Naive thymus-derived CD8-positive, alpha-beta T cell (primary cell): ENCODE data around the gene DCAF8. TPM values are rescaled to one million over a fixed set of nuclear protein-coding genes. Genes with fewer than 3 reads are reported as not detected.

Experiments
- ATAC-seq, 2 donors: fragments of 150-1000 bp; cut with Tn5 transposase in 1 of 2; sonication (Bioruptor Pico), chemical (Tn5 transposase) in 1 of 2; 1 replicate in 1 of 2; 2 replicates in 1 of 2; pipeline ENCODE4 v1.10.0; 2021; ENCODE audit warnings: mild to moderate bottlenecking in 2 of 2, moderate library complexity in 2 of 2
- POLR2A ChIA-PET: fragments of 350-600 bp; sonication (Branson Sonifier 250); formaldehyde crosslinking; loops from one replicate; lab custom pipeline; 2021; ENCODE audit warnings: antibody characterized with exemption; lab: Charles Lee
- DNase-seq, 10 donors: peaks; one replicate each; pipeline versions ENCODE4 v3.0.0 to v3.0.0-alpha.2; 2020 to 2022
- H3K27ac Mint-ChIP-seq, 10 donors: one replicate each; pipeline ENCODE4 v1.8.0; 2020 to 2022; ENCODE audit warnings: mild to moderate bottlenecking in 10 of 10, mixed read lengths in 10 of 10, moderate library complexity in 4 of 10, inconsistent platforms in 1 of 10
- H3K27me3 Mint-ChIP-seq, 5 donors: one replicate each; pipeline ENCODE4 v1.8.0; 2021 to 2022; ENCODE audit warnings: mixed read lengths in 5 of 5
- H3K36me3 Mint-ChIP-seq, 3 donors: one replicate each; pipeline ENCODE4 v1.8.0; 2020 to 2022; ENCODE audit warnings: mixed read lengths in 3 of 3, mild to moderate bottlenecking in 2 of 3, inconsistent platforms in 1 of 3
- H3K4me1 Mint-ChIP-seq, 4 donors: one replicate each; pipeline ENCODE4 v1.8.0; 2021 to 2022; ENCODE audit warnings: mixed read lengths in 4 of 4
- H3K4me3 Mint-ChIP-seq, 10 donors: one replicate each; pipeline ENCODE4 v1.8.0; 2020 to 2022; ENCODE audit warnings: mild to moderate bottlenecking in 10 of 10, mixed read lengths in 10 of 10, moderate library complexity in 6 of 10, inconsistent platforms in 1 of 10
- H3K9me3 Mint-ChIP-seq, 9 donors: one replicate each; pipeline ENCODE4 v1.8.0; 2020 to 2022; ENCODE audit warnings: mixed read lengths in 9 of 9, mild to moderate bottlenecking in 3 of 9, inconsistent platforms in 1 of 9, moderate library complexity in 1 of 9
- polyA plus RNA-seq, 3 donors: library from polyadenylated mRNA; unstranded; fragments of 300-500 nt; fragmentation: Illumina TruSeq; gene quantifications; one replicate each; pipeline ENCODE4 v1.2.3, GENCODE V29; 2021
- total RNA-seq, 8 experiments: library from RNA in 2 of 8; stranded (reverse) in 2 of 8; gene quantifications; one replicate each; pipeline ENCODE4 v1.2.3 and lab custom pipeline; 2021 to 2026

The DCAF8 gene
- total and polyA plus RNA-seq, 5 experiments from 2014 or later: 46.9 to 256 (median 51.6) TPM

GRCh38 chr1:160191756-160192155, 70.6 kb downstream of the DCAF8 start:
- Mint-ChIP-seq H3K9me3 (no peaks in the 10 kb centered on the region), H3K27ac (no peak overlapping the region), H3K36me3 (no peaks in the 10 kb centered on the region), H3K27me3 (peaks cover 0 to 1% (median 0%) of the 10 kb centered on the region in 5 donors), H3K4me1 (no peaks in the 10 kb centered on the region), H3K4me3 (no peak overlapping the region)
- DNase-seq (no peak), ATAC-seq (no peak)
- POLR2A ChIA-PET: interaction anchor here (1.0 kb wide), 1 partner anchor 71 kb away, joined by 5 read pairs; the partner anchor contains the start of gene DCAF8

DNA sequence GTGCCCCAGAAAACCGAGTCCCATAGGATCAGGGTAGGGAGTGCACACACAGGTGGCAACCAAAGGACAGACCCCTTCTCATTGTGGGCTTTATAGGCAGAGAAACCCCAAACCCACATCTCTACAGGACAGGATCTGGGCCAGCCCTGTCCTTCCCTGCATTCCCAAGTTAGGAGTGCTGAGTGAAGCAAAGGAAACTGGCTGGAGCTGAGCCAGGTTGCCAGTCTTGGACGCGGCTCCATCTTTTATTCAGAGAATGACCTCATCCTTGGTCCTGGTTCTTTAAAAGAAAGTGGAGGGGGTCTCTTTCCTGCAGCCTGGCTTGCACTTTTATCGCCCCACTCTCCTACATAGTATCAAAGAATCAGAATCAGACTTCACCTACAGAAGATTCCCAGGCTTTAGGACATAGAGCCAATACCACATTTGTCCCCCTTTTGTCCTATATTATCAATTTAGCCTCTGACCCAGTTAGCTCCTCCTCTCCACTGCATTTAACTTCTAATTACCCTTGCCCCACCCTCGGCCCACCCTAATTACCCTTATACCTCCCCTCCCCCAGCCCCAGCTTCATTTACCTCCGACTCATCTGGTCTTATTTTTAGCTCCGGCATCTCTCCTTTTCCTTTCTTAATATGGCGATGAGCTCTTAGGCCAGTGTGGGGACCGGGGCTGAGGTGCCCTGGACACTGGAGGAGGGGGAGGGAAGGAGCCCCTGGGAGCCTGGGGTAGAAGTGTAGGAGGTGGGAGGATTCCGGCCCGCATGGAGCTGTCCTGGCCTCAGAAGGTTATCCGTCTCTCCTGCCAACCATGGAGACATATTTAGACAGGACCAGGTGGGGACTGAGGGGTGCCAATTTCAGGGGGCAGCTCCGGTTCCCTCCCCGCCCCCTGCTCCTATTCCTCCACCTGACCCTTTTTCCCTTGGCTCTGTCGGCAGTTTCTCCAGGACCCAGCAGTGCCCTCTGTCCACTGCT, 72.4 kb downstream of the DCAF8 start, which contains the start of gene CASQ1:
Gene CASQ1 (plus strand): TSS at position 927 of the 977 bp plus-strand sequence. CDS start 177 bp downstream, outside the sequence.
- Mint-ChIP-seq H3K27ac (peak within 1 kb of the TSS in 2 of 10 donors; percentile 39 to 45), H3K36me3 (no peaks in the 10 kb centered on the region), H3K9me3 (no peaks in the 10 kb centered on the region), H3K4me1 (no peaks in the 10 kb centered on the region), H3K4me3 (no peak within 1 kb of the TSS), H3K27me3 (peaks cover 0 to 9% (median 4%) of the 10 kb centered on the region in 5 donors)
- DNase-seq (no peak), ATAC-seq (no peak)
- POLR2A ChIA-PET: interaction anchor here (0.6 kb wide), 1 partner anchor 42 kb away, joined by 3 read pairs; no protein-coding TSS in a partner anchor

- H3K36me3 Mint-ChIP-seq: no peaks in the 10 kb centered on the region
- no peak for ATAC-seq
- H3K27ac Mint-ChIP-seq: peak overlapping the region in 1 of 10 donors; percentile 8
- no peak for DNase-seq
- POLR2A ChIA-PET: interaction anchor here (0.6 kb wide), 1 partner anchor 82 kb away, joined by 3 read pairs; no protein-coding TSS in a partner anchor
- H3K27me3 Mint-ChIP-seq: peaks cover 0 to 9% (median 4%) of the 10 kb centered on the region in 5 donors
- peak overlapping the region in 1 of 10 donors; percentile 38 for H3K4me3 Mint-ChIP-seq
- no peaks in the 10 kb centered on the region for H3K4me1 Mint-ChIP-seq
- no peaks in the 10 kb centered on the region for H3K9me3 Mint-ChIP-seq
These were observed 74.0 kb downstream of the DCAF8 start for GRCh38 chr1:160188341-160188740.

GRCh38 chr1:160187407-160187806, 74.9 kb downstream of the DCAF8 start:
- Mint-ChIP-seq H3K4me3 (no peak overlapping the region), H3K36me3 (no peaks in the 10 kb centered on the region), H3K9me3 (no peaks in the 10 kb centered on the region), H3K27ac (no peak overlapping the region), H3K4me1 (no peaks in the 10 kb centered on the region), H3K27me3 (peaks cover 0 to 9% (median 4%) of the 10 kb centered on the region in 5 donors)
- no peak for ATAC-seq
- POLR2A ChIA-PET: interaction anchor here (0.6 kb wide), 1 partner anchor 83 kb away, joined by 3 read pairs; no protein-coding TSS in a partner anchor
- DNase-seq: no peak

- H3K36me3 Mint-ChIP-seq: no peaks in the 10 kb centered on the region
- POLR2A ChIA-PET: interaction anchor here (0.6 kb wide), 1 partner anchor 207 kb away, joined by 8 read pairs; no protein-coding TSS in a partner anchor
- ATAC-seq: no peak
- no peak overlapping the region for H3K4me3 Mint-ChIP-seq
- H3K27ac Mint-ChIP-seq: no peak overlapping the region
- DNase-seq: no peak
- no peaks in the 10 kb centered on the region for H3K9me3 Mint-ChIP-seq
- no peaks in the 10 kb centered on the region for H3K4me1 Mint-ChIP-seq
- H3K27me3 Mint-ChIP-seq: peaks cover 0 to 9% (median 6%) of the 10 kb centered on the region in 5 donors
These were observed 75.6 kb downstream of the DCAF8 start for GRCh38 chr1:160186729-160187128.

GRCh38 chr1:160186246-160186645, 76.1 kb downstream of the DCAF8 start:
- POLR2A ChIA-PET: interaction anchor here (0.6 kb wide), 1 partner anchor 207 kb away, joined by 8 read pairs; no protein-coding TSS in a partner anchor
- DNase-seq (no peak), ATAC-seq (no peak)
- H3K27ac Mint-ChIP-seq: no peak overlapping the region
- H3K27me3 Mint-ChIP-seq: peaks cover 0 to 9% (median 6%) of the 10 kb centered on the region in 5 donors
- no peaks in the 10 kb centered on the region for H3K4me1 Mint-ChIP-seq
- no peaks in the 10 kb centered on the region for H3K9me3 Mint-ChIP-seq
- no peak overlapping the region for H3K4me3 Mint-ChIP-seq
- no peaks in the 10 kb centered on the region for H3K36me3 Mint-ChIP-seq

DNA sequence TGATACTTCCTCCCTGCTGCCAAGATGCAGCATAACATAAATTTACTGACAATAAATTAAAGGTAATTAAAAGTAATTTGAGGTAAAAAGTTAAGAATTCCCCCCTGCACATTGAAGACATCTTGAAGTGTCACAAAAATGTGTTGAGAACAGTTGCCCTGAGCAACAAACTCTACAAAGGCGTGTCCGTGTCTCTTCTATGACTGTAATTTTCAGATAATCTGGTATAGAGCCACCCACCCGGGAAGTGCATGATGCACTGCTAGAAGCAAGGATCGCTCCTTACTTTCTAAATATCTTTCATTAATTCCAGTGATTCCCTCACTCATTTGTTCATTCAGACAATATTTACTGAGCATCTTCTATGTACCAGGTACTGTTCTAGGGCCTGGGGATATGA, 83.0 kb downstream of the DCAF8 start:
- no peaks in the 10 kb centered on the region for H3K9me3 Mint-ChIP-seq
- peaks cover 0 to 10% (median 6%) of the 10 kb centered on the region in 5 donors for H3K27me3 Mint-ChIP-seq
- DNase-seq (no peak), ATAC-seq (no peak)
- no peaks in the 10 kb centered on the region for H3K36me3 Mint-ChIP-seq
- no peak overlapping the region for H3K27ac Mint-ChIP-seq
- POLR2A ChIA-PET: no interaction called here
- no peak overlapping the region for H3K4me3 Mint-ChIP-seq
- peaks cover 0 to 2% (median 0%) of the 10 kb centered on the region in 4 donors for H3K4me1 Mint-ChIP-seq

GRCh38 chr1:160178731-160179130, 83.6 kb downstream of the DCAF8 start:
- DNase-seq: no peak
- H3K9me3 Mint-ChIP-seq: no peaks in the 10 kb centered on the region
- H3K27ac Mint-ChIP-seq: no peak overlapping the region
- POLR2A ChIA-PET: no interaction called here
- H3K27me3 Mint-ChIP-seq: peaks cover 0 to 10% (median 6%) of the 10 kb centered on the region in 5 donors
- no peak for ATAC-seq
- H3K4me3 Mint-ChIP-seq: no peak overlapping the region
- peaks cover 0 to 2% (median 0%) of the 10 kb centered on the region in 4 donors for H3K4me1 Mint-ChIP-seq
- no peaks in the 10 kb centered on the region for H3K36me3 Mint-ChIP-seq

DNA sequence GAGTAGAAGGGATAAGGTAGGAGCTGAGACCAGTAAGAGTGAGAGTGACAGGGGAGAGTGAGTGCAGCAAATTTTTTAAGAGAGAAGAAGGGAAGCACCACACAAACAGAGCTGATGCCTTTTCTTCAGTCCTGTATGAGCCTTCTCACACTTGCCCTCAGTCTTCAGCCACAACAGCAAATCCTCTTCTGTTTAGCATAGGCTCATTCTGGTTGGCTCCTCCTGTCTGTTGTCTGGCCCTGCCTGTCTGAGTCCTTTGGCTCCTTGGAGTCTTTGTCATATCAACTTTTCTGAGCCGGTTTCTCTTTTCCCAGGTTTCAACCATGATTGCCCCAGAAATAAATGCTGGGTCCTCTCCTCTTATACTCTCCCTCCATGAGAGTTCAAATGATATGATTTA, 84.7 kb downstream of the DCAF8 start:
- ATAC-seq (no peak), DNase-seq (no peak)
- peak overlapping the region in 2 of 10 donors; percentile 27 to 31 for H3K27ac Mint-ChIP-seq
- H3K36me3 Mint-ChIP-seq: no peaks in the 10 kb centered on the region
- H3K27me3 Mint-ChIP-seq: peaks cover 1 to 10% (median 6%) of the 10 kb centered on the region in 5 donors
- POLR2A ChIA-PET: no interaction called here
- H3K9me3 Mint-ChIP-seq: no peaks in the 10 kb centered on the region
- H3K4me1 Mint-ChIP-seq: peaks cover 0 to 2% (median 0%) of the 10 kb centered on the region in 4 donors
- H3K4me3 Mint-ChIP-seq: no peak overlapping the region

DNA sequence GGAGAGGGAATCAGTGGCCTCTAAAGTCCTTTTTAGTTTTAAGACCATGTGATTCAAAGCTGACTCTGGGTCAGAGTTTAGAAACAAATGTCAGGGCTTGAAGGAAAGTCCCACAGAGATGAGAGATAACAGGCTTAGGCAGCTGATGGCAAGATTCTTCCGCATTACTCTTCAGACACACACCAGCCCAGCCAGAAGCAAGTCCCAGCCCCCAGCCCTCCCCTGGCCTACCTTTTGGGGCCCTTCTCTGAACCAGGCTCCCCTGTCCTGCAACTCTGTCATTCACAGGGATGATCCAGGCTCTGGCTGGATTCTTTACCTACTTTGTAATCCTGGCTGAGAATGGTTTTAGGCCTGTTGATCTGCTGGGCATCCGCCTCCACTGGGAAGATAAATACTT, 85.1 kb downstream of the DCAF8 start:
- DNase-seq (no peak), ATAC-seq (no peak)
- Mint-ChIP-seq H3K4me1 (peaks cover 0 to 2% (median 0%) of the 10 kb centered on the region in 4 donors), H3K9me3 (no peaks in the 10 kb centered on the region), H3K27me3 (peaks cover 2 to 10% (median 6%) of the 10 kb centered on the region in 5 donors), H3K4me3 (no peak overlapping the region), H3K36me3 (no peaks in the 10 kb centered on the region), H3K27ac (peak overlapping the region in 1 of 10 donors; percentile 27)
- POLR2A ChIA-PET: no interaction called here

- ATAC-seq: no peak
- POLR2A ChIA-PET: no interaction called here
- Mint-ChIP-seq H3K9me3 (no peaks in the 10 kb centered on the region), H3K4me1 (peaks cover 8 to 15% (median 11%) of the 10 kb centered on the region in 4 donors), H3K36me3 (no peaks in the 10 kb centered on the region), H3K27me3 (peaks cover 0 to 8% (median 4%) of the 10 kb centered on the region in 5 donors), H3K4me3 (no peak overlapping the region), H3K27ac (no peak overlapping the region)
- no peak for DNase-seq
These were observed 90.4 kb downstream of the DCAF8 start for GRCh38 chr1:160171980-160172379.

DNA sequence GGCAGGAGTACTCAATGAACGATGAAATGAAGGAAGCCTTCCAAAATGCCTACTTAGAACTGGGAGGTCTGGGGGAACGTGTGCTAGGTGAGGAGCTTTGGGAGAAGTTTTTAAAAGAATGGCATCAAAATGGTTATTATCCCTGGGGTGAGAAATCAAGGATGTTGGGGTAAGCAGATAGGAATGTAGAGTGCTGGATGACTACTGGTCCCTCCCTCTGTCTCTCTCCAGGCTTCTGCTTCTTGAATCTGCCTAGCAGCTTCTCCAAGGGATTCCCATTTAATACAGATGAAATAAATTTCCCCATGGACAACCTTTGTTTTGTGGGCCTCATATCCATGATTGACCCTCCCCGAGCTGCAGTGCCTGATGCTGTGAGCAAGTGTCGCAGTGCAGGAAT, 91.0 kb downstream of the DCAF8 start:
- Mint-ChIP-seq H3K27me3 (peaks cover 3 to 9% (median 7%) of the 10 kb centered on the region in 5 donors), H3K36me3 (no peaks in the 10 kb centered on the region), H3K27ac (no peak overlapping the region), H3K4me1 (peaks cover 8 to 18% (median 11%) of the 10 kb centered on the region in 4 donors), H3K4me3 (no peak overlapping the region), H3K9me3 (no peaks in the 10 kb centered on the region)
- POLR2A ChIA-PET: no interaction called here
- ATAC-seq (no peak), DNase-seq (no peak)
